Neutrophil (primary cell): ENCODE measurements around the gene STK25.

Experiments
- H3K27ac ChIP-seq: fragments of 200-600 bp; sonication (generic); 2 replicates; pipeline ENCODE4 v1.5.1; 2016; ENCODE audit warnings: mild to moderate bottlenecking, moderate library complexity
- H3K27me3 ChIP-seq: fragments of 200-600 bp; sonication (generic); 2 replicates; pipeline ENCODE4 v1.6.0; 2016; ENCODE audit warnings: mild to moderate bottlenecking
- H3K36me3 ChIP-seq: fragments of 200-600 bp; sonication (generic); 2 replicates; pipeline ENCODE4 v1.5.1; 2017
- H3K4me1 ChIP-seq, 2 experiments: fragments of 200-600 bp in 1 of 2; sonication (generic) in 1 of 2; 1 replicate in 1 of 2; 2 replicates in 1 of 2; pipeline versions ENCODE4 v1.5.1 to v1.6.1; 2013 to 2016; ENCODE audit warnings: low read depth in 1 of 2, low read length in 1 of 2, mild to moderate bottlenecking in 1 of 2, moderate library complexity in 1 of 2; ENCODE audit not compliant: control insufficient read depth in 1 of 2, insufficient read depth in 1 of 2
- H3K4me3 ChIP-seq, 2 experiments: fragments of 200-600 bp in 1 of 2; sonication (generic) in 1 of 2; 1 replicate in 1 of 2; 2 replicates in 1 of 2; pipeline ENCODE4 v1.5.1; 2013 to 2016; ENCODE audit warnings: low read depth in 1 of 2, low read length in 1 of 2, mild to moderate bottlenecking in 1 of 2, moderate library complexity in 1 of 2
- H3K9me3 ChIP-seq: fragments of 200-600 bp; sonication (generic); 2 replicates; pipeline ENCODE4 v1.5.1; 2016
- CTCF ChIP-seq: fragments of 200-600 bp; sonication (generic); IDR thresholded peaks from 2 replicates; pipeline ENCODE4 v1.5.1; 2016; ENCODE audit warnings: antibody characterized with exemption

The STK25 gene

GRCh38 chr2:241547781-241548450 is 39.5 kb upstream of the STK25 start:
- no peak overlapping the region for H3K27ac ChIP-seq
- no peak for TF ChIP-seq CTCF
- H3K36me3 ChIP-seq: no peaks in the 10 kb centered on the region
- peaks cover 92% of the 10 kb centered on the region for H3K27me3 ChIP-seq
- H3K4me3 ChIP-seq: no peak overlapping the region
- no peaks in the 10 kb centered on the region for H3K4me1 ChIP-seq
- H3K9me3 ChIP-seq: no peaks in the 10 kb centered on the region

GRCh38 chr2:241546771-241547498 is 38.6 kb upstream of the STK25 start:
- Histone ChIP-seq H3K9me3 (no peaks in the 10 kb centered on the region), H3K4me1 (no peaks in the 10 kb centered on the region), H3K36me3 (no peaks in the 10 kb centered on the region), H3K4me3 (no peak overlapping the region), H3K27me3 (peaks cover 92% of the 10 kb centered on the region), H3K27ac (no peak overlapping the region)
- TF ChIP-seq CTCF: no peak

- H3K27ac ChIP-seq: no peak overlapping the region
- H3K27me3 ChIP-seq: peaks cover 92% of the 10 kb centered on the region
Measured at GRCh38 chr2:241545523-241546473, 37.4 kb upstream of the STK25 start.

DNA sequence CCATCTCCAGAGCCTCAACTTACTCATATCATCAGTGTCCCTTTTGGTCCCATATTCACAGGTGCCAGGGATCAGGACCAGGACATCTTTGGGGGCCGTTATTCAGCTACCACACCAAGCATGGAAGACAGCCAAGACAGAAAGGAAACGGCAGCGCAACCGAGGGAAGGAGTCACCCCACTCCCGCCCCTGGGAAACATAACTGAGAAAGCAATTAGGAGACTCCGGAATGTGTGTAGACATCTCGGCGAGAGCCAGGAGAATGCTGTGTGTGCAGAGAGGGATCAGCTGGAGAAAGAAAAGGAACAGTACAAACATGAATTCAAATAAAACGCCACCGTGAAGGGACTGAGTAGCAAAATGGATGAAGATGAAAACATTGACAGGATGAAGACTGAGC is 36.7 kb upstream of the STK25 start:
- no peaks in the 10 kb centered on the region for H3K36me3 ChIP-seq
- peaks cover 92% of the 10 kb centered on the region for H3K27me3 ChIP-seq
- H3K4me3 ChIP-seq: no peak overlapping the region
- no peak overlapping the region for H3K27ac ChIP-seq
- TF ChIP-seq CTCF: no peak
- H3K4me1 ChIP-seq: peaks cover 4 to 5% of the 10 kb centered on the region in 2 experiments
- H3K9me3 ChIP-seq: no peaks in the 10 kb centered on the region

More at GRCh38 chr2:241545523-241546473, 37.4 kb upstream of the STK25 start:
- H3K4me3 ChIP-seq: no peak overlapping the region
- H3K36me3 ChIP-seq: no peaks in the 10 kb centered on the region
- TF ChIP-seq CTCF: no peak
- H3K4me1 ChIP-seq: peaks cover 2% of the 10 kb centered on the region in 2 experiments
- H3K9me3 ChIP-seq: no peaks in the 10 kb centered on the region

DNA sequence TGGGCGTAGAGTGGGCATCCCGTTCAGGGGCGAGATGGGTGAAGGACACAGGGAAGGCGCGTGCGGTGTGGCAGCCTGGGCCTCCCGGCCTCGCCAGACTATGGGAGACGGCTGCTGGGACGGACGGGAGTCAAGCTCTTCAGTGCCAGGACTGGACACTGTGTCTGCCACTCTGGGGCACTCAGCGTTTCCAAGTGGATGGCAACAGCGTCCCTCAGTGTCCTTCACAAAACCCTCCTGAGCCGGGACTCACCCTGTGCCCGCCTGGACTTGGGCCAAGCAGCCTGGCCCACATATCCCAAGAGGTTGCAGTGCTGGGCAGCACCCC is 33.9 kb upstream of the STK25 start:
- H3K27ac ChIP-seq: no peak overlapping the region
- H3K4me1 ChIP-seq: peaks cover 4 to 5% of the 10 kb centered on the region in 2 experiments
- no peak for TF ChIP-seq CTCF
- H3K4me3 ChIP-seq: no peak overlapping the region
- H3K9me3 ChIP-seq: no peaks in the 10 kb centered on the region
- no peaks in the 10 kb centered on the region for H3K36me3 ChIP-seq
- peaks cover 98% of the 10 kb centered on the region for H3K27me3 ChIP-seq
